SK-N-SH treated with all-trans-retinoic acid at 6 μM for 48 hours (cell line): ENCODE data around the gene CCDC69.

Source experiments
- ARNTL ChIP-seq: fragments of 450-650 bp; formaldehyde crosslinking; IDR thresholded peaks from 2 replicates; pipeline ENCODE4 v1.5.0; 2020; ENCODE audit warnings: low read depth, mild to moderate bottlenecking, moderate library complexity, borderline replicate concordance
- BACH2 ChIP-seq: fragments of 250-450 bp; sonication (Bioruptor Pico); IDR thresholded peaks from 2 replicates; pipeline ENCODE4 v1.9.0; 2021; ENCODE audit warnings: mild to moderate bottlenecking, borderline replicate concordance
- OSR1 ChIP-seq: fragments of 250-450 bp; sonication (Bioruptor Pico); IDR thresholded peaks from 2 replicates; pipeline ENCODE4 v1.8.0; 2022; ENCODE audit warnings: moderate library complexity, mild to moderate bottlenecking, inconsistent platforms
- PATZ1 ChIP-seq: fragments of 250-450 bp; sonication (Bioruptor Pico); IDR thresholded peaks from 2 replicates; pipeline ENCODE4 v1.8.0; 2020; ENCODE audit warnings: mild to moderate bottlenecking, moderate library complexity, borderline replicate concordance
- PPARA ChIP-seq: fragments of 250-450 bp; sonication (Bioruptor Pico); IDR thresholded peaks from 2 replicates; pipeline ENCODE4 v1.5.0; 2020; ENCODE audit warnings: mild to moderate bottlenecking, borderline replicate concordance
- RARB ChIP-seq: fragments of 250-450 bp; sonication (Bioruptor Pico); IDR thresholded peaks from 2 replicates; pipeline ENCODE4 v1.8.0; 2021; ENCODE audit warnings: mild to moderate bottlenecking, moderate library complexity
- SNAI2 ChIP-seq: fragments of 250-450 bp; sonication (Bioruptor Pico); IDR thresholded peaks from 2 replicates; pipeline ENCODE4 v1.5.0; 2020; ENCODE audit warnings: mild to moderate bottlenecking, moderate library complexity
- TSHZ2 ChIP-seq: fragments of 250-450 bp; sonication (Bioruptor Pico); IDR thresholded peaks from 2 replicates; pipeline ENCODE4 v1.5.0; 2020; ENCODE audit warnings: mild to moderate bottlenecking, moderate library complexity
- ZC3H10 ChIP-seq: fragments of 250-450 bp; sonication (Bioruptor Pico); IDR thresholded peaks from 2 replicates; pipeline ENCODE4 v1.5.1; 2021; ENCODE audit warnings: mild to moderate bottlenecking, moderate library complexity
- ZFP3 ChIP-seq: fragments of 250-450 bp; sonication (Bioruptor Pico); IDR thresholded peaks from 2 replicates; pipeline ENCODE4 v1.5.0; 2020; ENCODE audit warnings: mild to moderate bottlenecking, moderate library complexity
- ZFP30 ChIP-seq: fragments of 450-650 bp; formaldehyde crosslinking; IDR thresholded peaks from 2 replicates; pipeline ENCODE4 v1.5.0; 2022; ENCODE audit warnings: mild to moderate bottlenecking, moderate library complexity
- ZNF70 ChIP-seq: fragments of 450-650 bp; formaldehyde crosslinking; IDR thresholded peaks from 2 replicates; pipeline ENCODE4 v1.5.0; 2020; ENCODE audit warnings: mild to moderate bottlenecking, moderate library complexity
- ZNF8 ChIP-seq: fragments of 450-650 bp; formaldehyde crosslinking; IDR thresholded peaks from 2 replicates; pipeline ENCODE4 v1.5.0; 2020; ENCODE audit warnings: mild to moderate bottlenecking, moderate library complexity

- TF ChIP-seq ZFP3 (CRISPR knock-in tag) (no peak), ARNTL (CRISPR knock-in tag) (no peak), SNAI2 (CRISPR knock-in tag) (no peak), OSR1 (CRISPR knock-in tag) (no peak), PATZ1 (CRISPR knock-in tag) (no peak), ZNF70 (CRISPR knock-in tag) (no peak), TSHZ2 (no peak), RARB (CRISPR knock-in tag) (no peak), ZC3H10 (CRISPR knock-in tag) (no peak), ZFP30 (no peak), ZNF8 (CRISPR knock-in tag) (no peak), PPARA (no peak), BACH2 (CRISPR knock-in tag) (no peak)
Observed at GRCh38 chr5:151234476-151235238, 10.8 kb upstream of the CCDC69 start.
